GM12878 (cell line): Measurements from ENCODE around the gene KRT7. TPM values are rescaled to one million over a fixed set of nuclear protein-coding genes. Genes with fewer than 3 reads are reported as not detected.
A peak's percentile ranks its signal among the peaks of the same experiment; 100 is the strongest.

Source experiments
- ATAC-seq: fragments of 200-7000 bp; cut with Tn5 transposase; 3 replicates; pipeline ENCODE4 v1.9.1; 2020; ENCODE audit warnings: mild to moderate bottlenecking, moderate library complexity
- Bru-seq: library from RNA; stranded (reverse); fragments of 400-500 nt; gene quantifications from one replicate; lab custom pipeline; 2021; lab: Mats Ljungman, UMichigan
- BruChase-seq, 2 experiments: library from RNA; stranded (reverse); fragments of 400-500 nt; gene quantifications; one replicate each; lab custom pipeline; 2021; lab: Mats Ljungman, UMichigan
- BruUV-seq: library from RNA; stranded (reverse); fragments of 400-500 nt; replicated peaks from 2 replicates; lab custom pipeline; 2021; lab: Mats Ljungman, UMichigan
- CTCF ChIA-PET: fragments of 300-600 bp; sonication (Branson Sonifier 250); formaldehyde crosslinking; extraction: SDS; loops from one replicate; lab custom pipeline; 2021; ENCODE audit warnings: inconsistent platforms; lab: Yijun Ruan, JAX
- POLR2A ChIA-PET: fragments of 350-600 bp; formaldehyde crosslinking; extraction: SDS; loops from one replicate; lab custom pipeline; 2021; ENCODE audit warnings: inconsistent platforms; lab: Charles Lee
- RAD21 ChIA-PET: fragments of 300-600 bp; sonication (Branson Sonifier 250); formaldehyde crosslinking; loops from one replicate; lab custom pipeline; 2023; ENCODE audit warnings: antibody characterized with exemption; ENCODE audit not compliant: unreplicated experiment; lab: Charles Lee
- SMC1A ChIA-PET: fragments of 300-600 bp; sonication (Branson Sonifier 250); formaldehyde crosslinking; loops from one replicate; lab custom pipeline; 2023; ENCODE audit not compliant: unreplicated experiment, uncharacterized antibody; lab: Charles Lee
- DNase-seq: peaks from one replicate; pipeline ENCODE4 v3.0.0-alpha.2; 2011; ENCODE audit warnings: low read depth, low spot score
- FAIRE-seq: peaks from 3 replicates; lab custom pipeline; 2011; peaks lifted over from hg19 to GRCh38; lab: Jason Lieb, UNC
- H2AFZ ChIP-seq: 2 replicates; pipeline ENCODE4 v1.6.0; 2011; ENCODE audit warnings: low read depth, low read length, control low read depth; ENCODE audit not compliant: control insufficient read depth
- H3K27ac ChIP-seq: 2 replicates; pipeline ENCODE4 v1.5.1; 2011; ENCODE audit warnings: control low read depth; ENCODE audit not compliant: control insufficient read depth, insufficient read depth
- H3K27me3 ChIP-seq, 2 experiments: replicated peaks in 1 of 2; 2 replicates each; pipeline versions ENCODE4 v1.6.0 to v1.6.1; 2011; ENCODE audit warnings: low read length in 1 of 2; ENCODE audit not compliant: control insufficient read depth in 2 of 2, insufficient read depth in 2 of 2
- H3K36me3 ChIP-seq, 2 experiments: 2 replicates each; pipeline ENCODE4 v1.5.1; 2011; ENCODE audit warnings: low read length in 1 of 2; ENCODE audit not compliant: control insufficient read depth in 2 of 2, insufficient read depth in 2 of 2
- H3K4me1 ChIP-seq: 2 replicates; pipeline ENCODE4 v1.6.1; 2011; ENCODE audit warnings: mild to moderate bottlenecking, low read length, moderate library complexity, mixed read lengths; ENCODE audit not compliant: control insufficient read depth, insufficient read depth
- H3K4me2 ChIP-seq: 2 replicates; pipeline ENCODE4 v1.6.0; 2011; ENCODE audit warnings: control low read depth; ENCODE audit not compliant: control insufficient read depth, insufficient read depth
- H3K4me3 ChIP-seq: fragments of 200-600 bp; sonication (generic); 2 replicates; pipeline ENCODE4 v1.5.1; 2016
- H3K79me2 ChIP-seq: 2 replicates; pipeline ENCODE4 v1.6.0; 2011; ENCODE audit warnings: low read length; ENCODE audit not compliant: control insufficient read depth, insufficient read depth
- H3K9ac ChIP-seq: 2 replicates; pipeline ENCODE4 v1.8.0; 2011; ENCODE audit warnings: low read length, control low read depth, mixed read lengths; ENCODE audit not compliant: control insufficient read depth, insufficient read depth
- H3K9me3 ChIP-seq: replicated peaks from 3 replicates; pipeline ENCODE4 v1.5.1; 2011; ENCODE audit warnings: mild to moderate bottlenecking, low read length; ENCODE audit not compliant: control insufficient read depth, insufficient read depth
- H4K20me1 ChIP-seq: 2 replicates; pipeline ENCODE4 v1.6.0; 2011; ENCODE audit not compliant: control insufficient read depth, insufficient read depth
- CREM ChIP-seq: IDR thresholded peaks from 2 replicates; pipeline ENCODE4 v1.6.1; 2014; ENCODE audit warnings: antibody characterized with exemption, low read depth
- ESRRA ChIP-seq: IDR thresholded peaks from 2 replicates; pipeline ENCODE4 v1.6.1; 2012; ENCODE audit warnings: mild to moderate bottlenecking, low read length, improper control_type of control experiment
- NFXL1 ChIP-seq: fragments of 450-650 bp; IDR thresholded peaks from 2 replicates; pipeline ENCODE4 v1.6.1; 2017; ENCODE audit warnings: antibody characterized with exemption, mild to moderate bottlenecking, borderline replicate concordance
- RFX5 ChIP-seq: IDR thresholded peaks from 2 replicates; pipeline ENCODE4 v1.6.1; 2011; ENCODE audit warnings: low read depth, low read length, improper control_type of control experiment
- SMAD1 ChIP-seq: fragments of 450-650 bp; IDR thresholded peaks from 2 replicates; pipeline ENCODE4 v1.6.1; 2018; ENCODE audit warnings: mild to moderate bottlenecking, low read depth; ENCODE audit not compliant: partially characterized antibody
- SREBF2 ChIP-seq: IDR thresholded peaks from 2 replicates; pipeline ENCODE4 v1.6.1; 2012; ENCODE audit warnings: mild to moderate bottlenecking, low read length
- WGBS: methylation state at CpG from one replicate; pipeline ENCODE4 v1.1.6; 2016; ENCODE audit warnings: low lambda C conversion rate; ENCODE audit not compliant: insufficient replicate concordance, insufficient coverage; ENCODE audit errors: missing lambda C conversion rate; 5-methylcytosine and 5-hydroxymethylcytosine counted together
- in situ Hi-C: fragments of 300-500 bp; cut with MboI; formaldehyde crosslinking; loops from 9 replicates; pipeline ENCODE4 v1.14.3; 2018; ENCODE audit warnings: mixed read lengths
- intact Hi-C: fragments of 100-400 bp; cut with micrococcal nuclease; formaldehyde crosslinking; loops from one replicate; pipeline ENCODE4 v1.14.2; 2022; ENCODE audit not compliant: unreplicated experiment
- long read RNA-seq, 2 experiments: library from polyadenylated mRNA; unstranded; transcript quantifications; one replicate each; pipeline ENCODE4 v2.0.0, GENCODE V29; 2019 to 2020
- polyA minus RNA-seq, 3 experiments: library from RNA; depleted of rRNA, polyadenylated mRNA; stranded (reverse); fragments of >200 nt; gene quantifications; 2 replicates each; pipeline ENCODE4 v1.2.3, GENCODE V29; 2011
- polyA plus RNA-seq, 11 experiments: library from polyadenylated mRNA; depleted of rRNA in 4 of 11; unstranded in 6 of 11; stranded (reverse) in 5 of 11; fragments of >200 nt; fragmentation: Nextera tagmentation in 4 of 11; fragmentation: Illumina TruSeq in 1 of 11; extraction: Ambion mirVana in 4 of 11; extraction: Trizol in 1 of 11; gene quantifications; 1 replicate in 1 of 11; 2 replicates in 10 of 11; pipeline versions ENCODE4 v1.2.1 to v1.2.3, GENCODE V29; 2011 to 2016; ENCODE audit warnings: inconsistent platforms in 2 of 11, missing spikeins in 2 of 11, low read depth in 1 of 11
- total RNA-seq, 4 experiments: library from RNA; depleted of rRNA in 3 of 4; stranded (reverse); fragments of >200 nt in 3 of 4; fragmentation: Illumina TruSeq in 1 of 4; extraction: Trizol in 1 of 4; gene quantifications; 2 replicates each; pipeline versions ENCODE4 v1.2.1 to v1.2.3, GENCODE V29; 2013 to 2021
- TF ChIP-seq, protein P1 (sequence below): fragments of 450-650 bp; IDR thresholded peaks from 2 replicates; pipeline ENCODE4 v1.6.1; 2016; ENCODE audit warnings: mild to moderate bottlenecking

The KRT7 gene
- total RNA-seq (2013; cell fraction: nucleolus; rRNA removed): 7.8 and 11.5 TPM in 2 replicates
- total RNA-seq (2014; rRNA removed) (3.1 and 3.4 TPM in 2 replicates), total RNA-seq (2014; rRNA removed; fragmentation: Illumina TruSeq; extraction: Trizol) (3.8 and 4.0 TPM in 2 replicates), total RNA-seq (2021) (6.6 and 7.6 TPM in 2 replicates), polyA plus RNA-seq (2011; rRNA removed) (7.6 and 15.3 TPM in 2 replicates), polyA plus RNA-seq (2014; fragmentation: Illumina TruSeq; extraction: Trizol) (1.5 and 1.9 TPM in 2 replicates), polyA plus RNA-seq (2014; fragmentation: Nextera tagmentation; extraction: Ambion mirVana) (1 to 10 TPM in 1 of 2 experiments, under 1 TPM in 1; 0.90 to 4.6 TPM), polyA plus RNA-seq (2014; rRNA removed) (5.0 and 5.4 TPM in 2 replicates), polyA plus RNA-seq (2016; fragmentation: Nextera tagmentation; extraction: Ambion mirVana) (10 to 100 TPM; 17.8 to 18.7 TPM), polyA minus RNA-seq (2011; rRNA and poly(A)+ RNA removed) (1.7 and 5.4 TPM in 2 replicates), Bru-seq, nascent RNA (percentile 52 among the genes with signal in this experiment), BruChase-seq, experiment 1, labeled RNA remaining after a 6-hour chase (percentile 52 among the genes with signal in this experiment), BruChase-seq, experiment 2, labeled RNA remaining after a 2-hour chase (percentile 50 among the genes with signal in this experiment)
- 9.1 TPM for polyA plus RNA-seq (2011; ENCODE audit: low read depth)
- polyA plus RNA-seq (2011; cell fraction: cytosol; rRNA removed): 12.4 and 16.6 TPM in 2 replicates
- polyA plus RNA-seq (2011; cell fraction: nucleus; rRNA removed): 10.1 and 10.9 TPM in 2 replicates
- 4.5 and 7.9 TPM in 2 replicates for polyA plus RNA-seq (2012)
- polyA minus RNA-seq (2011; cell fraction: cytosol; rRNA and poly(A)+ RNA removed): 12.0 and 17.3 TPM in 2 replicates
- 4.8 and 9.0 TPM in 2 replicates for polyA minus RNA-seq (2011; cell fraction: nucleus; rRNA and poly(A)+ RNA removed)
- long read RNA-seq, experiment 1, partial matches to known transcripts: 0 of 18 reads
- long read RNA-seq, experiment 1, other reads (novel, unspliced or antisense): 18 of 18 reads
- long read RNA-seq, experiment 2, partial matches to known transcripts: 1 of 17 reads
- long read RNA-seq, experiment 2, other reads (novel, unspliced or antisense): 15 of 17 reads

DNA sequence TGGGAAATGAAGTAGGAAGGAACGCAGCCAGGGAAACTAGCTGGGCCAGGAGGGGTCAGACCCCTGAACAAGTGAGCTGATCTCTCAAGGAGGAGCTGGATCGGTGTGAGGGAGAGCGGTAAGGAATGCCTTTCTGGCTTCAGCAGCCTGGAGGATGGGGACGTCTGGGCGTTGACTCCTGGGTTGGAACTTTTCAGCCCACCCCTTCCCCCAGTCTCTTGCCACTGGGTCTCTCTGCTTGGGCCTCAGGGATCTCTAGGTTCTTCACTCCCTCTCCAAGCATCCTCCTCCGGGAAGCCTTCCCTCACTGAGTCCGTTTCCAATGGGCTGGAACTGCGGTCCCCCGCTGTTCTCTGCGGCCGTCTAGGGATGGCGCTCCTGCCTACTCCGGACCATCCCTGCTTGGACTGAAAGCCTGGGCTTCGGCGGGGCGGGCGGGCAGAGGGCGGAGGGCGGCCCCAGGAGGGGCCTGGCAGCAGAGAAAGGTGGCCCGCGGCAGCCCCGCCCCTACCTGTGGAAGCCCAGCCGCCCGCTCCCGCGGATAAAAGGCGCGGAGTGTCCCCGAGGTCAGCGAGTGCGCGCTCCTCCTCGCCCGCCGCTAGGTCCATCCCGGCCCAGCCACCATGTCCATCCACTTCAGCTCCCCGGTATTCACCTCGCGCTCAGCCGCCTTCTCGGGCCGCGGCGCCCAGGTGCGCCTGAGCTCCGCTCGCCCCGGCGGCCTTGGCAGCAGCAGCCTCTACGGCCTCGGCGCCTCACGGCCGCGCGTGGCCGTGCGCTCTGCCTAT, at the start of gene KRT7:
KRT7 (plus strand) TSS at position 570 of the 788 bp plus-strand sequence; CDS start at position 624, 54 bp downstream.
- Histone ChIP-seq H3K9me3 (no peaks in the 10 kb centered on the region), H3K27ac (no peak within 1 kb of the TSS), H4K20me1 (no peaks in the 10 kb centered on the region), H2AFZ (no peak within 1 kb of the TSS), H3K9ac (no peak within 1 kb of the TSS), H3K79me2 (no peaks in the 10 kb centered on the region), H3K4me3 (no peak within 1 kb of the TSS), H3K36me3 (no peaks in the 10 kb centered on the region), H3K27me3 (peaks cover 7 to 17% of the 10 kb centered on the region in 2 experiments; a peak in 3 of 4 replicates), H3K4me2 (no peak within 1 kb of the TSS), H3K4me1 (no peaks in the 10 kb centered on the region)
- TF ChIP-seq RFX5 (no peak), SMAD1 (no peak), ESRRA (no peak), CREM (no peak), SREBF2 (no peak), NFXL1 (no peak)
- TF ChIP-seq, protein P1, sequence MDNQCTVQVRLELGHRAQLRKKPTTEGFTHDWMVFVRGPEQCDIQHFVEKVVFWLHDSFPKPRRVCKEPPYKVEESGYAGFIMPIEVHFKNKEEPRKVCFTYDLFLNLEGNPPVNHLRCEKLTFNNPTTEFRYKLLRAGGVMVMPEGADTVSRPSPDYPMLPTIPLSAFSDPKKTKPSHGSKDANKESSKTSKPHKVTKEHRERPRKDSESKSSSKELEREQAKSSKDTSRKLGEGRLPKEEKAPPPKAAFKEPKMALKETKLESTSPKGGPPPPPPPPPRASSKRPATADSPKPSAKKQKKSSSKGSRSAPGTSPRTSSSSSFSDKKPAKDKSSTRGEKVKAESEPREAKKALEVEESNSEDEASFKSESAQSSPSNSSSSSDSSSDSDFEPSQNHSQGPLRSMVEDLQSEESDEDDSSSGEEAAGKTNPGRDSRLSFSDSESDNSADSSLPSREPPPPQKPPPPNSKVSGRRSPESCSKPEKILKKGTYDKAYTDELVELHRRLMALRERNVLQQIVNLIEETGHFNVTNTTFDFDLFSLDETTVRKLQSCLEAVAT: no peak
- intact Hi-C loops: no loop called here
- WGBS: 21% methylated on average over 42 of the region's 58 CpGs
- FAIRE-seq: no peak
- CTCF ChIA-PET: no interaction called here
- RAD21 ChIA-PET: no interaction called here
- BruUV-seq: no TSS peak
- POLR2A ChIA-PET: no interaction called here
- ATAC-seq: no peak
- SMC1A ChIA-PET: no interaction called here
- no peak for DNase-seq
- in situ Hi-C loops: no loop called here
